Measurements from ENCODE around the gene PLEKHO2.

DNA sequence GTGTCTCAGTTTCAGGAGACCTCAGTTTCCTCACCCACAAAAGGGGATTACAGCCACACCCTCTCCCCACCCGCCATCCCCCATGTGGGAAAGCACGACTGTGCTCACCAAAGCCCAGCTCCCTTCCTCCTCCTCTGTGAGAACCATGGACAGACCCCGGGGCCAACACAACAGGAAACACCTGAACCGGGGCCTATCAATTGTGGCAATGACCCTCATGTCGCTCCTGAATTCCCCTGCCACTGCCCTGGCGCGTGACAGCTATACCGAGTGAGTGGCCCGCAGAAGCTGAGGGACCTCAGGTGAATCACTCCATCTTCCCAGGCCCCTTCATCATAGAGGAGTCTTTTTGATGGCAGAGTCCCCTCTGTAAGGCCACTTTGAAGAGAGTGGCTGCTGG lies 28.6 kb downstream of the PLEKHO2 start:
- TF ChIP-seq, protein P1, sequence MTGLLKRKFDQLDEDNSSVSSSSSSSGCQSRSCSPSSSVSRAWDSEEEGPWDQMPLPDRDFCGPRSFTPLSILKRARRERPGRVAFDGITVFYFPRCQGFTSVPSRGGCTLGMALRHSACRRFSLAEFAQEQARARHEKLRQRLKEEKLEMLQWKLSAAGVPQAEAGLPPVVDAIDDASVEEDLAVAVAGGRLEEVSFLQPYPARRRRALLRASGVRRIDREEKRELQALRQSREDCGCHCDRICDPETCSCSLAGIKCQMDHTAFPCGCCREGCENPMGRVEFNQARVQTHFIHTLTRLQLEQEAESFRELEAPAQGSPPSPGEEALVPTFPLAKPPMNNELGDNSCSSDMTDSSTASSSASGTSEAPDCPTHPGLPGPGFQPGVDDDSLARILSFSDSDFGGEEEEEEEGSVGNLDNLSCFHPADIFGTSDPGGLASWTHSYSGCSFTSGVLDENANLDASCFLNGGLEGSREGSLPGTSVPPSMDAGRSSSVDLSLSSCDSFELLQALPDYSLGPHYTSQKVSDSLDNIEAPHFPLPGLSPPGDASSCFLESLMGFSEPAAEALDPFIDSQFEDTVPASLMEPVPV (CRISPR knock-in tag; IDR thresholded peaks at IDR 0.05) = no peak
- TF ChIP-seq SIN3A (IDR thresholded peaks at IDR 0.05; ENCODE audit: borderline replicate concordance, low read depth, low read length) (no peak), CBX1 (IDR thresholded peaks at IDR 0.05; ENCODE audit: low read depth) (no peak), PTBP1 (IDR thresholded peaks at IDR 0.05; ENCODE audit: low read depth, low read length, poor library complexity, severe bottlenecking) (no peak)
- TF ChIP-seq, protein P2, sequence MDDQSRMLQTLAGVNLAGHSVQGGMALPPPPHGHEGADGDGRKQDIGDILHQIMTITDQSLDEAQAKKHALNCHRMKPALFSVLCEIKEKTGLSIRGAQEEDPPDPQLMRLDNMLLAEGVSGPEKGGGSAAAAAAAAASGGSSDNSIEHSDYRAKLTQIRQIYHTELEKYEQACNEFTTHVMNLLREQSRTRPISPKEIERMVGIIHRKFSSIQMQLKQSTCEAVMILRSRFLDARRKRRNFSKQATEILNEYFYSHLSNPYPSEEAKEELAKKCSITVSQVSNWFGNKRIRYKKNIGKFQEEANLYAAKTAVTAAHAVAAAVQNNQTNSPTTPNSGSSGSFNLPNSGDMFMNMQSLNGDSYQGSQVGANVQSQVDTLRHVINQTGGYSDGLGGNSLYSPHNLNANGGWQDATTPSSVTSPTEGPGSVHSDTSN (CRISPR knock-in tag; IDR thresholded peaks at IDR 0.05; ENCODE audit: borderline replicate concordance) = no peak
